Activated naive CD4-positive, alpha-beta T cell treated with Interleukin-2 at 50 U/mL for 16 hours (primary cell): ENCODE results near the gene NMD3.
"Not testable (repeated sequence)": the region's sequence is repeated elsewhere in the genome, so short reads cannot be mapped to it uniquely, and the experiment has no call there.

Source experiments
- DNase-seq: peaks from one replicate; pipeline ENCODE4 v3.0.0-alpha.2; 2020

NMD3 gene

DNA sequence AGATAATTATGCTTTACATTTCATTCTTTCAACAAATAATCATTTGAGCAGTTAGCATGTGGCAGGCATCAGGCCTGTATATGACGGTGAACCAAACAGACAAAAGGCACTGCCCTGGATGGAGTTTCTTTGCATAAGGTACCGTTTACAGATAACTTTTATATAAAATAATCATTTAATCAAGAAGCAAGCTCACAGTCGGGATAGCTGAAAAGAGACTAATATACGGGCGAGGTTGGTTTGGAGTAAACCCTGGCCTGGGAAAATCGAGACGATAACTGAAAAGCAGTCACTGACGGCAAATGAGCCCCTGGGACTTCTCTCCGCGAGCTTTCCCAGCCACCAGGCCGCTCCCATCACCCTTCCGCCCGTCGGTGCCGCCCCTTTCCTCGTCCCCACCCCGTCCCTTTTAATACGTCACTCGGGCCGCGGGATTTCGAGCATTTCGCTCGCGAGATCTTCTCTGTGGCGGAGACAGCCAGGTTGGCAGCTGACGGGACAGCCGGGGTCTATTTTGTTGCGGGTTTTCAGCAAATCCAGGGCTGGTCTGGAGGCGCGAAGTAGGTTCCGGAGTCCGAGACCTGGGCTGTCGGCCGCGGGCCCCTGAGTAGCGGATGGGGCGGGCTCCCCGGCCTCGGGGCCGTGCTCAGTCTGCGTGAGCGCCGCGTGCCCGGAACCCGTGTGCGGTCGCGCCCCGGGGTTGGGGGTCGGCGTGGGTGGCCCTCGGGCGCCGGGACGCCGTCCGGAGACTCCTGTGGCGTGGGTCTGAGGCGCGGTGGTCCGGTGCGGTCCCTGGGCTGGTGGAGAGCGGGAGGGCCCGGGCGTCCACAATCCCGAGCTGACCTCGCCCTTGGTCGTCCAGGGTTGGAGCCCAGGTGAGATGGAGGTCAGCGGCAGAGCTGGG is at the start of gene NMD3:
TSS of gene NMD3 (plus strand) at position 462 of the 904 bp plus-strand sequence. CDS start 703 bp downstream, outside the sequence.
- peak; percentile 91 for DNase-seq

DNA sequence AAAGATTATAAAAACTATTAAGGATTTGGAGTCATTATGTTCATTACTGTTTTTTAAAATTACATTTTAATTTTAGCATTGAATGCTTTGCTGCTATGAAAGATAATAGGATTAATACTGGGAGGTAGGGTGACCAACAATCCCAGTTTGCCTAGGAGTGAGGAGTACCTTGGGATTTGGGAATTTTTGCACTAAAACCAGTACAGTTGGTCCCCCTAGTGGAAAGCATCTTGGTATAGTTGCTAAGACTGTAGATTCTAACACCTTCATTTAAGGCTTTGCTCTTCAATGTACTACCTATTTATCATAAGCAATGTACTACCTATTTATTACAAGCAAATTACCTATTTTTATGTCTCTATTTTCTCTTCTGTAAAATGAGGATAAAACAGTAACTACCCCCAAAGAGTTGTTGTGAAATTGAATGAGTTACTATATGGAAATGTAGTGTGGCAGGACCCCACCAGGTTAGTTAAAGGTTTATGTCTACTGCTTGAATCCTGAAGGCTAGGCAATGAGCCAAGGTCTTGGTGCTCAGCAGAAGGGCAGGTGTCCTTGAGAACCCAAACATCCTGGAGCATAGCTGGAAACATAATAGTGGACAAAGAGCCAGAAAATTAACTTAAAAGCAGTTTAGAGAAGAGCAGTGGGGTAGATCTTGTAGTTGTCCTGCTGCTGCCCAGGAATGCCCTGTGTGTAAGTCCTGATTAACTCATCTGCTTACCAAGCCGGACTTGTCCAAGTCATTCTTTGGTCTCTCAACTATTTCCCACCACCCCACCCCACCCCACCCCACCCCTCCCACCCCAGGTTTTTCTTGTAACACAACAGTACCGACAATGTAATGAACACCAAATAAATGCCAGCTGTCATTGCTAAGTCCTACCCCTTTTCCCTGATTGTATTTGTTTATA is 49.2 kb upstream of the NMD3 start:
- DNase-seq, result no peak

DNA sequence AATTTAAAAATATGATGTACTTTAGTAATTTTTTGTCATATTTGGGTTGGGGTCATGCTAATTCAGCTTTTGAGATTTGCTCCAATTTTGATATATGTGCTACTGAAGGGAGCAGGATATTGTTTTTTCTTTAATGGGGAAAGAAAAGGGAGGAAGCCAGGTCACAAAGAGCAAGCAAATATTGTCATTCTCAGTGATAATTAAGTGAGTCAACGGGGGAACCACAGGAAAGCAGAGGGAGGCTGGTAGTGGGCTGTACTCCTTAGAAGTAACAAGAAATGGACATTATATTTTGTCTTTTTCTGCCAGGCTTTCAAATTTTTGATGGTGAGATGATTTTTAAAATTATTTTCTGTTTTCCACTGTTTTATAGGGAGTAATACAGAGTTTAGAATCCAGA is 45.6 kb upstream of the NMD3 start:
- DNase-seq, result no peak

DNA sequence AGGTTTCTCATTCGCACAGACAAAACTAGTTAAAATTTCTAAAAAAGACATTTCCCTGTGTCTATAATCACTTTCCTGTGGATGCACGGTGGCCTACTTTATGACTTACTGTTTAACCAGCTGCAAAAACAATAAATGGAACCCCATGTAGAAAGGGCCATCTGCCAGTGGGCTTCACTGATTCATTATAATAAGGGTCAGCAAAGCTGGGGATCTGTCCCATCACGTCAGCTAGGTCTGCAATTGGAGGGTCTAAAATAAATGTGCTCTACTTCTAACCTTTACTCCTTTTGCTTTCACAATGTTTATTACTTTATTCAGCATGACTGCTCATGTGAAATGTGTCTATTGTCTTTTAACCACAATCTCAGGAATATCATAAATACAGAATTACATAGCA is 43.1 kb upstream of the NMD3 start:
- no peak for DNase-seq

GRCh38 chr3:161181371-161181770 is 39.7 kb upstream of the NMD3 start:
- DNase-seq, result not testable (repeated sequence)

GRCh38 chr3:161187046-161187445 is 34.1 kb upstream of the NMD3 start:
- no peak for DNase-seq

GRCh38 chr3:161197855-161198850 is 23.0 kb upstream of the NMD3 start:
- no peak for DNase-seq

DNA sequence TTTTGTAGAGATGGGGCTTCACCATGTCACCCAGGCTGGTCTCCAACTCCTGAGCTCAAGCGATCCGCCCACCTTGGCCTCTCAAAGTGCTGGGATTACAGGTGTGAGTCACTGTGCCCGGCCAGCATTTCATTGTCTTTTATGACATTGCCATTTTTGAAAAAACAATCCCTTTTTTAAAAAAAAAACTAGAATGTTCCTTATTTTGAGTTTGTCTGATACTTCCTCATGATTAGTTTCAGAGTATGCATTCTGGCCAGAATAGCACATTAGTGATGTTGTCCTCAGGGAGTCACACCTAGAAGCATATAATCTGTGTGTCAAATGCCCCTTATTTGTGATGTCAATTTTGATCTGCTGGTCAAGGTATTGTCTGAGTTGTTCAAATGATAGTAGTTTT is 21.2 kb upstream of the NMD3 start:
- no peak for DNase-seq

- no peak for DNase-seq
These were observed 17.5 kb upstream of the NMD3 start for GRCh38 chr3:161203485-161204098.

GRCh38 chr3:161208931-161209330 is 12.2 kb upstream of the NMD3 start:
- DNase-seq, result no peak

GRCh38 chr3:161212171-161212771 is 8.8 kb upstream of the NMD3 start:
- no peak for DNase-seq

DNA sequence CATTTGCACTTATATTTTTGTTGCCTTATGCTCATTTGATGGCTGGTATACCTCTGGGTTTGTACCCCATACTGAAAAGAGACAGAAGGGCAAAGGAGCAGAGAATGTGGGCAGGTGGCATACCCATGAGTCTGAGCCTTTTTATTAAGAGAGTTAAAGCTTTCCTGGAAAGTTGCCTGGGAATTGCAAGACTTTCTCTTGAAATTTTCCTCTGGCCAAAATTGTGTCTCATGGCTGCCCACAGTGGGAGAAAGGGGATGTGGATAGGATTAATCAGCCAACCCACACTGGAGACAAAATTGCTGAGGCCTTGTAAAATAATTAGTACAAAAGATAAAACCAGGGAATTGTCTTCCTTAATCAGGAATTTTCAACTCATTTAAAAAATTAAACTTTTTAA is 8.2 kb upstream of the NMD3 start:
- DNase-seq, result no peak

- DNase-seq, result no peak
These were observed 7.5 kb upstream of the NMD3 start for GRCh38 chr3:161213644-161214043.

DNA sequence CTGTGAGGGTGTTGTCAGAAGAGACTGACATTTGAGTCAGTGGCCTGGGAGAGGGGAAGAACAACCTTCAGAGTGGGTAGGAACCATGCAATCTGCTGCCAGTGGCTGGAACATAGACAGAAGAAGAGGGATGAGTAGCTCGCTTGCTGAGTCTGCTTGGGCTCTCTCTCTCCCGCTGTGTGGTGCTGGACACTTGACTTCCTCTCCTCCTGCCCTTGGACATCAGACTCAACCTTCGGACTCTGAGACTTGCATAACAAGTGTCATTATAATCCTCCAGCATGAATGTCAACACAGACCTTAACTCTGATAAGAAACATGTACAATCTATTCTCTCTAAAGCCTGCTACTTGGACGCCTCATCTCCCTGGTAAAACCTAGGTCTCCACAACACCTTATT is 5.9 kb upstream of the NMD3 start:
- DNase-seq, result no peak

DNA sequence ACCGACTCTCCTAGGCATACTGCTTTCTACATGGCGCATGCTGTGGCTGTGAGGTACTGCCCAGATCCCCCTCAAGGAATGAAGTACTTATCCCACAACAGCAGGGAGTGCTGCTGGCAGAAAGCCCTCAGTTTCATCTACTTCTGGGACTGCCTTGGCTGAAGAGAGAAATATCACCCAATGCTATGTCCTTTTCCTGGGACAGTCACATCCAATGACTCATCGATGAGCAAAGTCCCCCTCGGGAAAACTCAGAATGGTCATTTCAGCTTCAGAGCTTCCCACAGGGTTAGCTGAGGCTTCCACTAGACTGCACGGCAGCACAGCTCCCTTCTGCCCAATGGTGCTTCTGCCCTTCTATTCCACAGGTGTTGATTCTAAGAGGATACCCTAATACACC is 3.6 kb upstream of the NMD3 start:
- DNase-seq, result no peak

GRCh38 chr3:161219495-161219894 is 1.6 kb upstream of the NMD3 start:
- DNase-seq, result no peak

DNA sequence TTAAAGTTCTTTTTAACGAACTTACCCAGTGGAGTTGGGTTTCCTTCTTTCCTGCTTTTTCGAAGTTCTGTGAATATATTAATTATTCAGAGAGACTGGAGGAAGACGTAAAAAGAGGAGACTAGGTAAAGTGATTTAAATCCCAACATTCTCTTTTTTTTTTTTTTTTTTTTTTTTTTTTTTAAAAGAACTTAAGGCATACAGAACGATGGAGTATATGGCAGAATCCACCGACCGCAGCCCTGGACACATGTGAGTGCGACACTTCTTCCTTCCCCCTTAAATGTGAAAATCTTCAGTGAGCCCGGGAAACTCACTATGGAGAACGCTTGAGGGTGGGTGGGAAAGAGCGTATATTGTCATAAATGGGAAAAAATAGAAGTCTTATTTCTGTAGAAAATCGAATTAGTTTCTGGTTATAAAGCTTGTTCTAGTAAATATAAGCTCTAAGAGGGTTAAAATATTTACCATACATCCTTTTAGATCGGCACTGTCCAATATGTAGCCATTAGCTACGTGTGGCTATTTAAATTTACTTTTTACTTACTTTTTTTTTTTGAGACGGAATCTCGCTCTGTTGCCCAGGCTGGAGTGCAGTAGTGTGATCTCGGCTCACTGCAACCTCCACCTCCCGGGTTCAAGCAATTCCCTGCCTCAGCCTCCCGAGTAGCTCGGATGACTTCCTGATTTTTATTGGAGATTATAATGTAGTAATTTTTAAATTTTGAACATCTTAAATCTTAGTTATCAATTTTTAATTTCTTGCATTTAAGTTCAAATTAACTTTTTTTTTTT is 892 bp downstream of the NMD3 start:
- DNase-seq, result no peak

- no peak for DNase-seq
These were observed 1.6 kb downstream of the NMD3 start for GRCh38 chr3:161222662-161223061.

GRCh38 chr3:161224786-161225185 is 3.7 kb downstream of the NMD3 start:
- DNase-seq, result no peak

DNA sequence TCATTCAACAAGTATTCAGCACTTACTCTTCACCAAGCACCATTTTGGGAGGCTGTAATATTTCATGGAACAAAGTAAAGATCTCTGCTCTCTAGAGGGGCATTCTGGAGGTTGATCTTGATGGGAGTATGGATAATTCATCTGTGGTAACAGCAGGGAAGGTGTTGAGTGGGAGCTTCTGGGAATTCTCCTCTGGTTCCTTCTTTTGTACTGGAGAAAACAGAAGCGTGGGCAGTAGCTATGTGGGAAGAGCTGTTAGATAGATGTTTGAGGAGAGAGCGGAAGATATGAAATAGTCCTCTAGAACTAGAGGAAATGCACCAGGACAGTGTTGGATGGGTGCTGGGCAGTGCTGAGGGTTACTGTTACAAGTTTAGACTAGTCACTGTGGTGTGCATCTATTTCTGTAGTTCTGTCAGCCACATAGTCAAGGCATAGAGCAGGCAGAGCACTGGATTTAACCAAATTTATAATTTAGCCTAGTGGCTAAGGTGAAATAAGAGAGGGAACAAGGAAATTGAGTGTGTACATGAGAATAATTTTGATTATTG is 9.6 kb downstream of the NMD3 start:
- DNase-seq, result no peak
